HepG2 (cell line): ENCODE data around the gene MED15. TPM values are rescaled to one million over a fixed set of nuclear protein-coding genes. Genes with fewer than 3 reads are reported as not detected.

Source experiments
- ATAC-seq: fragments of 200-7000 bp; cut with Tn5 transposase; 3 replicates; pipeline ENCODE4 v1.9.1; 2020; ENCODE audit warnings: mild to moderate bottlenecking, moderate library complexity
- BruUV-seq: library from RNA; stranded (reverse); fragments of 400-500 nt; replicated peaks from 2 replicates; lab custom pipeline; 2021; lab: Mats Ljungman, UMichigan
- CTCF ChIA-PET: fragments of 300-600 bp; formaldehyde crosslinking; extraction: SDS; loops from one replicate; lab custom pipeline; 2021; ENCODE audit warnings: low total read pairs, inconsistent platforms, low intra/inter-chr PET ratio; lab: Yijun Ruan, JAX
- POLR2A ChIA-PET: fragments of 350-600 bp; sonication (Branson Sonifier 250); formaldehyde crosslinking; loops from one replicate; lab custom pipeline; 2020; ENCODE audit warnings: antibody characterized with exemption, inconsistent platforms; lab: Yijun Ruan, JAX
- DNase-seq: peaks from one replicate; pipeline ENCODE4 v3.0.0-alpha.2; 2015; ENCODE audit warnings: low spot score
- FAIRE-seq: peaks from 3 replicates; lab custom pipeline; 2011; peaks lifted over from hg19 to GRCh38; lab: Jason Lieb, UNC
- H2AFZ ChIP-seq: one replicate; pipeline ENCODE4 v1.6.1; 2011; ENCODE audit warnings: low read length, inconsistent platforms
- H3K27ac ChIP-seq: fragments of 300-600 bp; 3 replicates; pipeline ENCODE4 v1.8.0; 2011; ENCODE audit warnings: mixed run types, mild to moderate bottlenecking, mixed read lengths, low read length, inconsistent platforms; ENCODE audit not compliant: insufficient read depth; ENCODE audit errors: extremely low read length
- H3K27me3 ChIP-seq, 2 experiments: fragments of 200-600 bp in 1 of 2; 2 replicates in 1 of 2; 3 replicates in 1 of 2; pipeline versions ENCODE4 v1.6.0 to v1.8.0; 2011; ENCODE audit warnings: low read length in 2 of 2, mild to moderate bottlenecking in 2 of 2, moderate library complexity in 2 of 2, inconsistent platforms in 1 of 2; ENCODE audit not compliant: insufficient read depth in 2 of 2, control insufficient read depth in 1 of 2
- H3K36me3 ChIP-seq, 2 experiments: fragments of 200-600 bp in 1 of 2; replicated peaks in 1 of 2; 2 replicates in 1 of 2; 3 replicates in 1 of 2; pipeline versions ENCODE4 v1.5.1 to v1.8.0; 2011; ENCODE audit warnings: low read length in 2 of 2, inconsistent platforms in 1 of 2; ENCODE audit not compliant: insufficient read depth in 2 of 2, control insufficient read depth in 1 of 2
- H3K4me1 ChIP-seq: 2 replicates; pipeline ENCODE4 v1.5.1; 2012; ENCODE audit warnings: low read length, inconsistent platforms; ENCODE audit not compliant: insufficient read depth
- H3K4me2 ChIP-seq: 2 replicates; pipeline ENCODE4 v1.6.0; 2011; ENCODE audit warnings: low read depth, low read length, inconsistent platforms
- H3K4me3 ChIP-seq, 3 experiments: fragments of 200-600 bp in 1 of 3; sonication (generic), shearing (Covaris generic) in 1 of 3; replicated peaks in 1 of 3; 2 replicates each; pipeline ENCODE4 v1.5.1; 2011 to 2016; ENCODE audit warnings: low read length in 3 of 3, inconsistent platforms in 2 of 3, low read depth in 2 of 3, mild to moderate bottlenecking in 2 of 3, control low read depth in 1 of 3, mixed read lengths in 1 of 3; ENCODE audit not compliant: insufficient read depth in 1 of 3
- H3K79me2 ChIP-seq: one replicate; pipeline ENCODE4 v1.6.1; 2011; ENCODE audit warnings: low read length, inconsistent platforms; ENCODE audit not compliant: insufficient read depth
- H3K9ac ChIP-seq: 2 replicates; pipeline ENCODE4 v1.6.0; 2011; ENCODE audit warnings: mild to moderate bottlenecking, low read depth, low read length, inconsistent platforms; ENCODE audit not compliant: insufficient read depth
- H3K9me3 ChIP-seq: 2 replicates; pipeline ENCODE4 v1.5.1; 2012; ENCODE audit warnings: mild to moderate bottlenecking, low read length
- H4K20me1 ChIP-seq: 2 replicates; pipeline ENCODE4 v1.6.0; 2011; ENCODE audit warnings: inconsistent platforms, mild to moderate bottlenecking, low read length, moderate library complexity; ENCODE audit not compliant: insufficient read depth
- AGO2 ChIP-seq: fragments of 200-400 bp; formaldehyde crosslinking; optimal IDR thresholded peaks from 2 replicates; pipeline ENCODE3; 2017; ENCODE audit warnings: mild to moderate bottlenecking, low read depth, low read length, moderate library complexity
- ATF5 ChIP-seq: sonication (generic); formaldehyde crosslinking; IDR thresholded peaks from 2 replicates; pipeline ENCODE4 v1.4.0; 2020; ENCODE audit warnings: mild to moderate bottlenecking, low read depth, missing genetic modification reagents
- GATA4 ChIP-seq: sonication (generic); IDR thresholded peaks from 2 replicates; pipeline ENCODE4 v1.6.1; 2016; ENCODE audit warnings: antibody characterized with exemption, low read depth, borderline replicate concordance
- SMARCC2 ChIP-seq: fragments of 450-650 bp; IDR thresholded peaks from 2 replicates; pipeline ENCODE4 v1.6.1; 2017; ENCODE audit warnings: antibody characterized with exemption, mild to moderate bottlenecking
- ZSCAN31 ChIP-seq: sonication (generic); formaldehyde crosslinking; IDR thresholded peaks from 2 replicates; pipeline ENCODE4 v1.5.0; 2020; ENCODE audit warnings: low read depth, mild to moderate bottlenecking, missing genetic modification reagents
- WGBS: methylation state at CpG from one replicate; pipeline ENCODE4 v1.1.6; 2017; ENCODE audit warnings: low lambda C conversion rate; 5-methylcytosine and 5-hydroxymethylcytosine counted together
- in situ Hi-C: cut with HindIII; loops from 2 replicates; pipeline ENCODE4 v1.10.0; 2017; ENCODE audit warnings: low pct_unique_long_range_greater_than_20kb; ENCODE audit not compliant: extremely low pct_ligation_motif_present
- intact Hi-C: fragments of 100-400 bp; cut with micrococcal nuclease; formaldehyde crosslinking; loops from one replicate; pipeline ENCODE4 v1.10.0; 2022; ENCODE audit not compliant: unreplicated experiment
- polyA plus RNA-seq, 8 experiments: library from polyadenylated mRNA; depleted of rRNA in 3 of 8; stranded (reverse) in 7 of 8; unstranded in 1 of 8; fragments of >200 nt; fragmentation: Illumina TruSeq in 4 of 8; extraction: Trizol in 4 of 8; gene quantifications; 2 replicates each; pipeline versions ENCODE4 v1.2.1 to v1.2.3, GENCODE V29; 2011 to 2016; ENCODE audit warnings: low read depth in 4 of 8, missing spikeins in 1 of 8, mixed read lengths in 1 of 8; ENCODE audit not compliant: insufficient read depth in 1 of 8
- total RNA-seq, 5 experiments: library from RNA; depleted of rRNA; stranded (reverse); fragments of >200 nt; fragmentation: Illumina TruSeq; extraction: Trizol; gene quantifications; 2 replicates each; pipeline ENCODE4 v1.2.3, GENCODE V29; 2016; ENCODE audit warnings: low read depth in 1 of 5
- TF ChIP-seq, protein P1 (sequence below): sonication (generic); formaldehyde crosslinking; IDR thresholded peaks from 2 replicates; pipeline ENCODE4 v1.4.0; 2020; ENCODE audit warnings: missing genetic modification reagents, low read depth, mild to moderate bottlenecking, borderline replicate concordance

MED15 gene
- total and polyA plus RNA-seq, 2 of the 13 experiments (the other 11 are each of a cell fraction or from before 2014, with no cell fraction given) = 14.3 to 27.0 TPM

DNA sequence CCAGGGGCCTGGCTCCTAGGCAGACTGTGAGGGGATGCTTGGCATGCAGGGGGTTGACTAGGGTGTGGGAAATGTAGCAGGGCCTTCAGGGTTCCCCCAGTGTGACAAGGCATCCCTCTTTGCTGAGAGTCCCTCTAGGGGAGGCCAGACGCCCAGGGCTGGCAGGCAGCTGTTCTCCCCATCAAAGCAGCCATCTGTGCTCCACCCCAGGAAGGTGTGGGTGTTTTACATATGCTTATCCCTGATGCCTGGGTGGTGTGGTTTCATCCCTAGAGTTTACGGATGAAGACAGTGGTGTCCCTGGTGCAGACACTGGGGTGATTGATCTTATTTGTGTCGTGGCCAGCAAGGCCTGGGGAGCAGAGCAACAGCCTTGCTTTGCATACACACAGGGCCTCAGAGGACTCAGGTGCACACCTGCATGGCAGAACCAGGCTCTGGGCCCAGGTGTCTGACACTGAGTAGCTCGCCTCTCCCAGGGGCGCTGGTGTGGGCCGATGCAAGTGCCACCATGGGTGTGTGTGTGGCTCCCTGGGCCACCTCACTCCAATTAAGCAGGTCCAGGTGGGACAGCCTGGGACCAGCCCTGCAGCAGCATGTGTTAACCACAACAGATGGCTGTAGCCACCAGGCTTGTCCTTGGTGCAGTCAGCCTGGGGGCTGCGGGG lies 74.2 kb downstream of the MED15 start:
- Histone ChIP-seq H3K4me1 (no peaks in the 10 kb centered on the region), H3K9ac (no peak overlapping the region), H3K27ac (no peak overlapping the region), H3K27me3 (no peaks in the 10 kb centered on the region; a peak in 1 of 5 replicates), H2AFZ (no peak overlapping the region)
- intact Hi-C loops = no loop called here
- no CpG with 5 or more reads among the region's 7 CpGs for WGBS
- TF ChIP-seq GATA4 (no peak), SMARCC2 (no peak), ZSCAN31 (CRISPR knock-in tag) (no peak), AGO2 (peak; percentile 8), ATF5 (CRISPR knock-in tag) (no peak)
- TF ChIP-seq, protein P1, sequence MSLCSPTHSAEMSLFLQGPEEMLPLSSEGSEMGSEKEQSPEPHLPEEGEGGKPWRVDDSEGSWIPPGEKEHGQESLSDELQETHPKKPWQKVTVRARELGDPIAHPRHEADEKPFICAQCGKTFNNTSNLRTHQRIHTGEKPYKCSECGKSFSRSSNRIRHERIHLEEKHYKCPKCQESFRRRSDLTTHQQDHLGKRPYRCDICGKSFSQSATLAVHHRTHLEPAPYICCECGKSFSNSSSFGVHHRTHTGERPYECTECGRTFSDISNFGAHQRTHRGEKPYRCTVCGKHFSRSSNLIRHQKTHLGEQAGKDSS (CRISPR knock-in tag) = no peak
- TF ChIP-seq, all 625 proteins: peak for 1
- Histone ChIP-seq H4K20me1 (peaks cover 4% of the 10 kb centered on the region; the same call in 1 of the 2 replicates), H3K4me3 (no peak overlapping the region), H3K79me2 (no peaks in the 10 kb centered on the region), H3K4me2 (no peak overlapping the region), H3K36me3 (peaks cover 47 to 91% of the 10 kb centered on the region in 2 experiments), H3K9me3 (no peaks in the 10 kb centered on the region)
- BruUV-seq = no TSS peak
- FAIRE-seq (no peak), DNase-seq (no peak), ATAC-seq (no peak)
- in situ Hi-C loops = no loop called here
- ChIA-PET POLR2A (no interaction called here), CTCF (no interaction called here)
